ENCODE measurements around the gene BICD1.
"Not testable (repeated sequence)": the region's sequence is repeated elsewhere in the genome, so short reads cannot be mapped to it uniquely, and the experiment has no call there.

Gene BICD1

GRCh38 chr12:32187127-32187526, 80.5 kb downstream of the BICD1 start:
- H3K79me2 ChIP-seq (ENCODE audit: control insufficient read depth, insufficient read depth, low read length, unreplicated experiment); H3K27ac ChIP-seq (ENCODE audit: low read depth, low read length); H3K27me3 ChIP-seq (ENCODE audit: insufficient read depth, low read length); H2AFZ ChIP-seq (ENCODE audit: low read length, unreplicated experiment); H3K36me3 ChIP-seq (ENCODE audit: insufficient read depth, low read length); H3K4me1 ChIP-seq (ENCODE audit: control insufficient read depth, insufficient read depth, low read length, unreplicated experiment); H3K4me3 ChIP-seq (ENCODE audit: low read depth, low read length): not testable (repeated sequence)

GRCh38 chr12:32191445-32191844, 84.8 kb downstream of the BICD1 start:
- H3K79me2 ChIP-seq (ENCODE audit: control insufficient read depth, insufficient read depth, low read length, unreplicated experiment), result no peaks in the 10 kb centered on the region
- peaks cover 11% of the 10 kb centered on the region; the same call in 1 of the 2 replicates for H3K36me3 ChIP-seq (ENCODE audit: insufficient read depth, low read length)
- H3K4me1 ChIP-seq (ENCODE audit: control insufficient read depth, insufficient read depth, low read length, unreplicated experiment), result no peaks in the 10 kb centered on the region
- H2AFZ ChIP-seq (ENCODE audit: low read length, unreplicated experiment), result no peak overlapping the region
- no peak overlapping the region for H3K4me3 ChIP-seq (ENCODE audit: low read depth, low read length)
- H3K27ac ChIP-seq (ENCODE audit: low read depth, low read length), result no peak overlapping the region
- no peaks in the 10 kb centered on the region for H3K27me3 ChIP-seq (ENCODE audit: insufficient read depth, low read length)

GRCh38 chr12:32196250-32197198, 89.9 kb downstream of the BICD1 start:
- Histone ChIP-seq H3K27ac (ENCODE audit: low read depth, low read length) (peak overlapping the region; percentile 74), H3K79me2 (ENCODE audit: control insufficient read depth, insufficient read depth, low read length, unreplicated experiment) (peaks cover 3% of the 10 kb centered on the region), H3K27me3 (ENCODE audit: insufficient read depth, low read length) (no peaks in the 10 kb centered on the region), H2AFZ (ENCODE audit: low read length, unreplicated experiment) (no peak overlapping the region), H3K4me3 (ENCODE audit: low read depth, low read length) (no peak overlapping the region), H3K4me1 (ENCODE audit: control insufficient read depth, insufficient read depth, low read length, unreplicated experiment) (peaks cover 21% of the 10 kb centered on the region), H3K36me3 (ENCODE audit: insufficient read depth, low read length) (peaks cover 11% of the 10 kb centered on the region; the same call in 1 of the 2 replicates)

GRCh38 chr12:32197421-32197820, 90.8 kb downstream of the BICD1 start:
- Histone ChIP-seq H3K36me3 (ENCODE audit: insufficient read depth, low read length) (peaks cover 11% of the 10 kb centered on the region; the same call in 1 of the 2 replicates), H3K27ac (ENCODE audit: low read depth, low read length) (peak overlapping the region; percentile 74), H3K27me3 (ENCODE audit: insufficient read depth, low read length) (no peaks in the 10 kb centered on the region), H2AFZ (ENCODE audit: low read length, unreplicated experiment) (no peak overlapping the region), H3K4me3 (ENCODE audit: low read depth, low read length) (no peak overlapping the region), H3K79me2 (ENCODE audit: control insufficient read depth, insufficient read depth, low read length, unreplicated experiment) (peaks cover 3% of the 10 kb centered on the region), H3K4me1 (ENCODE audit: control insufficient read depth, insufficient read depth, low read length, unreplicated experiment) (peaks cover 21% of the 10 kb centered on the region)

- no peak overlapping the region for H2AFZ ChIP-seq (ENCODE audit: low read length, unreplicated experiment)
- H3K27ac ChIP-seq (ENCODE audit: low read depth, low read length), result peak overlapping the region; percentile 74
- H3K4me1 ChIP-seq (ENCODE audit: control insufficient read depth, insufficient read depth, low read length, unreplicated experiment), result peaks cover 21% of the 10 kb centered on the region
- peaks cover 3% of the 10 kb centered on the region for H3K79me2 ChIP-seq (ENCODE audit: control insufficient read depth, insufficient read depth, low read length, unreplicated experiment)
- H3K4me3 ChIP-seq (ENCODE audit: low read depth, low read length), result no peak overlapping the region
- no peaks in the 10 kb centered on the region for H3K27me3 ChIP-seq (ENCODE audit: insufficient read depth, low read length)
- peaks cover 6% of the 10 kb centered on the region; the same call in 1 of the 2 replicates for H3K36me3 ChIP-seq (ENCODE audit: insufficient read depth, low read length)
Observed at GRCh38 chr12:32198555-32198954, 91.9 kb downstream of the BICD1 start.

GRCh38 chr12:32201096-32201495, 94.4 kb downstream of the BICD1 start:
- H3K79me2 ChIP-seq (ENCODE audit: control insufficient read depth, insufficient read depth, low read length, unreplicated experiment), result peaks cover 3% of the 10 kb centered on the region
- H3K4me3 ChIP-seq (ENCODE audit: low read depth, low read length), result no peak overlapping the region
- H3K4me1 ChIP-seq (ENCODE audit: control insufficient read depth, insufficient read depth, low read length, unreplicated experiment), result peaks cover 21% of the 10 kb centered on the region
- no peak overlapping the region for H2AFZ ChIP-seq (ENCODE audit: low read length, unreplicated experiment)
- H3K36me3 ChIP-seq (ENCODE audit: insufficient read depth, low read length), result no peaks in the 10 kb centered on the region
- no peak overlapping the region for H3K27ac ChIP-seq (ENCODE audit: low read depth, low read length)
- no peaks in the 10 kb centered on the region for H3K27me3 ChIP-seq (ENCODE audit: insufficient read depth, low read length)

GRCh38 chr12:32201976-32202375, 95.3 kb downstream of the BICD1 start:
- Histone ChIP-seq H3K36me3 (ENCODE audit: insufficient read depth, low read length) (no peaks in the 10 kb centered on the region), H3K27ac (ENCODE audit: low read depth, low read length) (no peak overlapping the region), H3K27me3 (ENCODE audit: insufficient read depth, low read length) (no peaks in the 10 kb centered on the region), H3K4me1 (ENCODE audit: control insufficient read depth, insufficient read depth, low read length, unreplicated experiment) (peaks cover 19% of the 10 kb centered on the region), H3K79me2 (ENCODE audit: control insufficient read depth, insufficient read depth, low read length, unreplicated experiment) (peaks cover 3% of the 10 kb centered on the region), H2AFZ (ENCODE audit: low read length, unreplicated experiment) (no peak overlapping the region), H3K4me3 (ENCODE audit: low read depth, low read length) (no peak overlapping the region)

- Histone ChIP-seq H3K27ac (ENCODE audit: low read depth, low read length) (no peak overlapping the region), H3K79me2 (ENCODE audit: control insufficient read depth, insufficient read depth, low read length, unreplicated experiment) (peaks cover 3% of the 10 kb centered on the region), H3K27me3 (ENCODE audit: insufficient read depth, low read length) (no peaks in the 10 kb centered on the region), H3K4me3 (ENCODE audit: low read depth, low read length) (no peak overlapping the region), H3K36me3 (ENCODE audit: insufficient read depth, low read length) (no peaks in the 10 kb centered on the region), H2AFZ (ENCODE audit: low read length, unreplicated experiment) (no peak overlapping the region), H3K4me1 (ENCODE audit: control insufficient read depth, insufficient read depth, low read length, unreplicated experiment) (no peaks in the 10 kb centered on the region)
Observed at GRCh38 chr12:32205731-32206130, 99.1 kb downstream of the BICD1 start.

- Histone ChIP-seq H3K79me2 (ENCODE audit: control insufficient read depth, insufficient read depth, low read length, unreplicated experiment) (no peaks in the 10 kb centered on the region), H3K36me3 (ENCODE audit: insufficient read depth, low read length) (no peaks in the 10 kb centered on the region), H2AFZ (ENCODE audit: low read length, unreplicated experiment) (no peak overlapping the region), H3K27ac (ENCODE audit: low read depth, low read length) (no peak overlapping the region), H3K4me3 (ENCODE audit: low read depth, low read length) (no peak overlapping the region), H3K27me3 (ENCODE audit: insufficient read depth, low read length) (no peaks in the 10 kb centered on the region), H3K4me1 (ENCODE audit: control insufficient read depth, insufficient read depth, low read length, unreplicated experiment) (no peaks in the 10 kb centered on the region)
Observed at GRCh38 chr12:32208355-32208754, 101.7 kb downstream of the BICD1 start.

GRCh38 chr12:32211066-32211899, 104.6 kb downstream of the BICD1 start:
- Histone ChIP-seq H3K27me3 (ENCODE audit: insufficient read depth, low read length) (no peaks in the 10 kb centered on the region), H2AFZ (ENCODE audit: low read length, unreplicated experiment) (no peak overlapping the region), H3K79me2 (ENCODE audit: control insufficient read depth, insufficient read depth, low read length, unreplicated experiment) (no peaks in the 10 kb centered on the region), H3K4me1 (ENCODE audit: control insufficient read depth, insufficient read depth, low read length, unreplicated experiment) (no peaks in the 10 kb centered on the region), H3K27ac (ENCODE audit: low read depth, low read length) (no peak overlapping the region), H3K36me3 (ENCODE audit: insufficient read depth, low read length) (no peaks in the 10 kb centered on the region), H3K4me3 (ENCODE audit: low read depth, low read length) (no peak overlapping the region)
